GM19193 (cell line): ENCODE results near the gene KIRREL2.

ENCODE experiments used
- POLR2A ChIP-seq: IDR thresholded peaks from 4 replicates; pipeline ENCODE4 v1.6.1; 2011; ENCODE audit not compliant: insufficient read depth, insufficient read length; ENCODE audit errors: extremely low read depth

KIRREL2 gene

GRCh38 chr19:35911173-35911572 lies 54.5 kb downstream of the KIRREL2 start:
- no peak for TF ChIP-seq POLR2A

GRCh38 chr19:35911790-35912189 lies 55.1 kb downstream of the KIRREL2 start:
- no peak for TF ChIP-seq POLR2A

GRCh38 chr19:35913589-35913988 lies 56.9 kb downstream of the KIRREL2 start:
- no peak for TF ChIP-seq POLR2A

GRCh38 chr19:35915443-35915842 lies 58.7 kb downstream of the KIRREL2 start:
- TF ChIP-seq POLR2A = no peak
